Stimulated activated CD4-positive, alpha-beta T cell treated with anti-CD3 and anti-CD28 coated beads, Interleukin-1b, Interleukin-23, amount 100 ng/mL, for 1 hour (primary cell): ENCODE measurements around the gene PGC.

Experiments used
- DNase-seq, 2 donors: peaks; one replicate each; pipeline ENCODE4 v3.0.0-alpha.2; 2020; ENCODE audit warnings: low read depth in 2 of 2

Gene PGC

DNA sequence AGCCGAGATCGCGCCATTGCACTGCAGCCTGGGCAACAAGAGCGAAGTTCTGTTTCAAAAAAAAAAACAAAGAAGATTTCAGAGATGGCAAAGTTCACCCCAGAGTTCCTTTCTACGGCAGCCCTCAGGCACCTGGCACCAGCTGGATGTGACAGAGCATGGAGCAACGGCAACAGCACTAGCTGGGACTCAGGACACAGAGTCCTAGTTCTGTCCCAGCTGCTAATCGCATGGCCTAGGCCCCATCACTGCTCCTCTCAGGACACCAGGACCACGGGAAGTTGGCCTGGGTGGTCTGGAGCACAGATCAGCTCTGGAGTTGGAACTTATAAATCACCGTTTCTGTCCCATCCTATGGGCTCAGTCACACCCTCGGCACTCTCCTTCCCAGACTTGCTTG is 1.1 kb downstream of the PGC start:
- DNase-seq = no peak

DNA sequence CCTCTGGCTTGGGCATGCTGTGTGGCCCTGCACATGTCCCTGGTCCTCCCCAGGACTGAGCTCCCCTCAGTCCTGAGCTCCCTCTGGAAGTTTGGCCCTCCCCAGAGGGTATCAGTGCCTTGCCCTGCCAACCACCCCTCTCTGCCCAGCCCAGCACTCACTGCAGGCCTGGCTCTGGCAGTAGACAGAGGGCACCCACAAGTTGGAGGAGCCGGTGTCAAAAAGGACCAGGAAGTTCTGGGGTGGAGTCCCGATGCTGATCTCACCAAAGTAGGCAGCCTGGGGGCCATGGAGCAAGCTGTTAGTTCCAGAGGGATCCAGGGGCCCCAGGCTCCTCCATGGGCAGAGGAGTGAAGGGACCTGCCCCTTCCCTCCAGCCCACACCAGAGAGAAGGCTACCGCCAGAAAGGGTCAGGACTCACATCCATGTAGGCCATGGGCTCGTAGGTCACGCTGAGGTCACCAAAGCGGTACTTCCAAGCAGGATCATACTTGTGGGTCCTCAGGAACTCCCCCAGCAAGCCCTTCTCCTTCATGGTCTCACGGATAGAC is 2.9 kb downstream of the PGC start:
- DNase-seq = no peak

DNA sequence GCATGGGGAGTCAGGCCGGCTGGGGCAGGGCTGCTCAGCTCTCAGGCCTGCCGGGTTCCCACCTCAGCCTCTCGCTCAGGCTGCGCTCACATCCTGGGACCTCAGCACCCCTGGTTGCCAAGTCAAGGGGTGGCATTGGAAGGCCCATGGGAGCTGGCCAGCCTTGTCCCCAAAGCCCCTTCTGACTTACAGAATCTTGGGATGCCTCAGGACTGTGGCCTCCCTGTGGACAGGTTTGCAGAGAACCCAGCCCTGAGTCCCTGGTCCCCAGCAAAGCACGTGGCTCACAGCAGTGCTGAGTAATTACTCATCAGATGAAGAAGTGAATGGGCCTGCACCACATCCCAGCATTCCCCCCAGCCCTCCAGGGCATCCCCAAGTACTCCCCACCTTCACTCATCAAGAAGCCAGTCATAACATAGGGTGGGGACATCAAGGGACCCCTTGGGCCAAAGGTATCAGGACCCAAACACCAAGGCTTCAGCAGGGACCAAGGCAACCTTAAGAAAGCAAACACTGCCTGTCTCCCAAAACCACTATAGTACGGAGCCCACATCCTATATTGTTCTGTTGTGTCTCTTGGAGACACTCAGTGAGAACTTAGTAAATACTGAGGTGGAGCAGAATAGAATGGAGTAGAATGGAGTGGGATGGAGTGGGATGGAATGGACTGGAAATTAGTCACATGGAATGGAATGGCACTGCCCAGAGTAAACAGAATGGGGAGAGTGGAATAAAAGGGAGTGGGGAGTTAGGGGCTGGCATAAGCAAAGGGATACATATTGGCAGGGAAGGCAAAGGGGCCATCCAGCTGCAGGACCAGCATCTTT is 3.6 kb downstream of the PGC start:
- DNase-seq = no peak

DNA sequence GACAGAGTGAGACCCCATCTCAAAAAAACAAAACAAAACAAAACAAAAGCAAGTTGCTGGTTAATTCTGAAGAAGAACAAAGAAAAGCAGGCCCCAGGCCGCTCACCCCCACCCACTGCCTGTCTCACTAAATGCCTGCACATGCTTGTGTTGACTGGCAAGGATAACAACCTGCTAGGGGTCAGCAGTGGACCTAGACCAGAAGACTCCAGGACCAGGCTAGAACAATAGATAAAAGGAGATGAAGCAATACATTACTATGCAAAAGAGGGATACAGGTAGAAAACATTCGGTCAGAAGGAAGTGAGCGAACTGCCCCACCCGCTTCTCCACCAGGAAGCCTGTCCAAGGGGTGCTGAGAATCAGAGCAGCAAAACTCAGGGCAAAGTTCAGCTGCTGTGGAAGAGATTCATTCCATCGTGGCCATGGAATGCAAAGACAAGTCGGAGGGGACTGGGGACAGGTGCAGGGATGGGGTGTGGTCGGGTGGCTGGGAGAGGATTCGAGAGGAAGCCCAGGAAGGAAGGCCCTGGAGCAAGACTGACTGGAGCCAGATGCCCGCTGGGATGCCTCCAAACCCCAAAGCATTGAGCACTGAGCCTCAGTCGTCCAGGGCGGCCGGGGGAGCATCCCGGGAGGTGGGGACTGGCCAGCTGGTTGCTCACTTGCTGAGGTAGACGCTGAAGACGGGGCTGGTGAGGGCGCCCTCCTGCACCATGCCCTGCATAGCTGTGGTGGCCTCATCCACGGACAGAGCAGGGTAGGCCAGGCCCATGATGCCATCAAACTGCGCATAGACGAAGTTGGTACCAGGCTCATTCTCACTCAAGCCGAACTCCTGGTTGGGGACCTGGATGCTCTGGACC is 5.3 kb downstream of the PGC start:
- no peak for DNase-seq

DNA sequence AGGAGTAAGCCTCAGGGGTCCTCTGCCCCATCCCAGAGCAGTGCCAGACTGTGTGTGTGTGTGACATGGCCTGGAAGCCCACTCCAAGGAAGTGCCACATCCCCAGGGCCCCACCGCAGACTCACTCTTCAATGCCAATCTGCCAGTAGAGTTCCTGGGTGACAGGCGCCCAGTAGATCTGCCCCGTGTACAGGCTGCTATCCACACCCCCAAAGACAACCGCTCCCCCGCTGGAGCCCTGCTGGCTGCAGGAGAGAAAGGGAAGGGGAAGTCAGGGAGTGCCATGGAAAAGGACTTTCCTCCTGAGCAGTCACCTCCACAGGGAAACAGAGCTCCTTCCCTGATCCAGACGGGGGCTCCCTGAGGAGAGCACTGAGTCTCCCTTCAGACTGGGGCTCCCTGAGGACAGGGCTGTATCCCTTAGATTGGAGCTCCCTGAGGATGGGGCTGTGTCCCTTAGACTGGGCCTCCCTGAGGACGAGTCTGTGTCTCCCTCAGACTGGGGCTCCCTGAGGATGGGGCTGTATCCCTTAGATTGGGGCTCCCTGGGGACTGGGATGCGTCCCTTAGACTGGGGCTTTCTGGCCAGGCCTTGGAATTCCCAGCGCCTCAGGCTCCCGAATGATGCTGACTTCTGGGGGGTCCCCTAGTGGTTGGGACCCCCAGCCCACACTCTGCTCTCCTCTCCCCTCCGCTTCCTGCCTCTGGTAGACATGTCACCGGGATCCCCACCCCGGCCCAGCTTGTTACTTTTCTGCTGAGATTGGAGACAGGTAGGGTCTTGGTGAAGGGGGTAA is 6.6 kb downstream of the PGC start:
- no peak for DNase-seq

DNA sequence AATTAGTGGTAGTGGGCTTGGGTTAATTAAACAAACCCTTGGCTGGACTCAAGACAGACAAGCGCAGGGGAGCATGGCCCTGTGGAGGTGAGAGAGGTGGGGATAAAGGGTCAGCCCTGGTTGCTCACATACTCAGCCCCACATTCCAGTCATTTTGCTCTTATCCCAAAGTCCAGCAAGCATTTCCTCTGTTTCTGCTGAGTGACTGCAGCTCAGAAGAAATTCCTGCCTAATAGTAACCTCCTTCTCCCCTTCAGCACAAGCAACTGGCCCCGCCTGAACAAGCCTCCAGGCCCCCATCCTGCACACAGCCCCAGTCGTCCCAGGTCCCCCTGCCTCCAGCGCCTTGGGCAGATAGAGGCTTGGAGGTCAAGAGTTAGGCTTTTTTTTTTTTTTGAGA is 8.2 kb downstream of the PGC start:
- no peak for DNase-seq

DNA sequence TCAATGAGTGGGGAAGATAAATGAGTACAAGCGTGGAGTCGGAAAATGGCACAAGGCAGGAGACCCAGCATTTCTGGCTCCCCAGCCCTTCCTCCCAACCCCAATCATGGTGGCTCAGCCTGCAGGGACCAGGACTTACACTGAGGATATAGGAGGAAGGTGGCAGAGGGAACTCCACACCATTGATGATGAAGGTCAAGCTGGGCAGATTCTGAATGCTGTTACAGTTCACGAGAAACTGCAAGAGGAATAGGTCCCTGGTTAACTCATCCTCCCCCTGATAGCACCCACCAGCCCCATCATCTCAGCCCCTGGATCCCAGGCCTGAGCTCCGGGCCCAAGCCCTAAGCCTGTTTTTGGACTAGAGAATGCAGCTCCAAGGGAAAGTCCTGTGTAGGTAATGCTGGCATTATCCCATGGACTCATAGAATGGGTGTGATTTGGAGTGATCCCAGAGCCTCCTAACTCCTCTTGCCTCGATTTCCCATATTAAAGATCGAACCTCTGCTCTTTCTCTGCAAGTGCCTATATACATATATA is 9.5 kb downstream of the PGC start:
- DNase-seq = no peak

DNA sequence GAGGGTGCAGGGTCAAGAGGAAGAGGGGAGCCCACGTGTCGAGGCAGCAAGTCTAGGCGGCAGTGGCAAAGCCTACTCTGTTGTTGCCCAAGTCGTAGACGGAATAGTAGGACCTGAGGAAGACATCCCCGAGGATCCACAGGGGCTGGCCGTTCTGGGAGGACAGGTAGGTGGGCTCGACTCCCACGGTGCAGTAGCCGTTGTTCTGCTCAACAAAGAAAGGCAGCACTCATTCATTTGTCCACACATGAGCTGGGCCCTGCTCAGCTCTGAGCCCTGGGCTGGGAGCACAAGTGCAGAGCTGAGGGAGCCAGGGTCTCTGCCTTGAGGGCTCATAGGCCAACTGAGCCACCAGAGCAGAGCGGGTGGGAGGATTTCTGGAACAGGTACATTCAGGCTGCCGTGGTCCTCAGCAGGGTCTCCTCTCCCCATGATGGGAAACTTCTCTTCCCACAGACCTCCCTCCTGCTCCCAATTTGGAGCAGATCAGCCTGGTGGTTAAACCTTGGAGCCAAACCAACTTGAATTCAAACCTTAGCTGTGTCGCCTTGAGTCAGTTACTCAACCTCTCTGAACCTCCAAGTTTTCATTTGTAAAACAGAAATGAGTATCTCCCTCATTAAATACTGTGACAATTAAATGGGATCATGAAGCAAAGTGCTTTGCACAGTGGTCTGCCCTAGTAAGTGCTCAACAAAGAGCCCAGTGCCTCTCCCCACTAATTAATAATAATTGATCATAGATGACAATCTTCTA is 10.2 kb downstream of the PGC start:
- DNase-seq = no peak

DNA sequence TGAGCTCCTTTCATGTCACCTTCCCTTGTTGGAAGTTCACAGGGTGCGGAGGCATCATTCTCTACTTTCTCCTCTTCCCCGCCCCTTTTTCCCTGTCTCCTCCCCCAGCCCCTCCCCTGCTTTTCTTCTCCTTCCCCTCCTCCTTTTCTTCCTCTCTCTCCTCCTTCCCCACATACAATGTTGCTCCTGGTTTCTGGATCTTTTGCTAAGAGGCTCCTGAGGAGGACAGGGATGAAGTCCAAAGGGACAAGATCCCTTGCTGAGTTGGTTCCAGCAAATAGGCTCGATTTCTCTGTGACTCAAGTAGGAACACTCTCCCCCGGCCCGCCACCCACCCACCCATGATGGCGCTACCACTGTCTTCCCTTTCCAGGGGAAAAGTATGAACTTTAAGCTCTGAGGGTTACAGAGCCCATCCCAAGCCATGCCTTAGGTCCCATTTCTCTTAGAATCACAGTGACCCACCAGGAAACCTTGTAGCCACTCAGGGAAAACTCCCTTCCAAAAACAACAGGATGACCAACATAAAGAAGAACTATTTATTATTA is 10.9 kb downstream of the PGC start:
- no peak for DNase-seq

DNA sequence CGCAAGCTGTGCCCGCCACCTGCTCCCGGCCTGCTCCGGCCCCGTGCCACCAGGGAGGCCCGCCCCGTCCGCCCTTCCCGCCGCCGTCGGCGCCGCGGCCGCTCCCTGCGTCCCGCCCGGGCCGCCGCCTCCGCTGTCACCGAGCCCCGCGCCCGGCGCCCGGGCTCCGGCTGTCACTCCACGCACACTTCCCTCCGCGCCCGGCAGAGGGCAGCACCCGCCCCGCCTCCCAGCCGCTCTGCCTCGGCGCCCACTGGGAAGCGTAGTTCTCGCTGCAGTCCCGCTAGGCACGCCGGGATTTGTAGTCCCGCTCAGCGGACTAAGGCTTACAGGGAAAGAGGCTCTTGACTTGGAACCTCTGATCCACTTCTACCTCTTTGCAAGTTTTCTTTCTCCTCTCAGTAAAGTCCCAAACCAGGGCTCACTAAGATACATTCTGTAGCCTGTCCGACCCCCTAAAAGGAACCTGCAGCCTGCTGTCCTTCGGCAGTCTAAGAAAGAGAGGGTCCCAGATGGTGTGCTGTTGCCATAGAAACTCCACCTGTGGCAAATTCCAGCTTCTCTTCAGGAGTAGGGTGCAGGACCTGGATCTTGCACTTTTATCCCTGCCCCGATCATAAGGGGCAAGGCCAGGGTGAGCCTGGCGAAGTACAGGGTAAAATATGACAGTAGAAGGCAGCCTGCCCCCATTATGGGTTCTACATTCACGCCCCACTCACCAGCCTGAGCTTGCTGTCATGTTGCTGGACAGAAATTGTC is 11.6 kb downstream of the PGC start, which contains the start of gene TFEB:
Gene TFEB (minus strand): TSS at position 182 of the 759 bp plus-strand sequence. CDS start 44,395 bp downstream, outside the sequence.
- DNase-seq = peak; percentile 81 to 94

DNA sequence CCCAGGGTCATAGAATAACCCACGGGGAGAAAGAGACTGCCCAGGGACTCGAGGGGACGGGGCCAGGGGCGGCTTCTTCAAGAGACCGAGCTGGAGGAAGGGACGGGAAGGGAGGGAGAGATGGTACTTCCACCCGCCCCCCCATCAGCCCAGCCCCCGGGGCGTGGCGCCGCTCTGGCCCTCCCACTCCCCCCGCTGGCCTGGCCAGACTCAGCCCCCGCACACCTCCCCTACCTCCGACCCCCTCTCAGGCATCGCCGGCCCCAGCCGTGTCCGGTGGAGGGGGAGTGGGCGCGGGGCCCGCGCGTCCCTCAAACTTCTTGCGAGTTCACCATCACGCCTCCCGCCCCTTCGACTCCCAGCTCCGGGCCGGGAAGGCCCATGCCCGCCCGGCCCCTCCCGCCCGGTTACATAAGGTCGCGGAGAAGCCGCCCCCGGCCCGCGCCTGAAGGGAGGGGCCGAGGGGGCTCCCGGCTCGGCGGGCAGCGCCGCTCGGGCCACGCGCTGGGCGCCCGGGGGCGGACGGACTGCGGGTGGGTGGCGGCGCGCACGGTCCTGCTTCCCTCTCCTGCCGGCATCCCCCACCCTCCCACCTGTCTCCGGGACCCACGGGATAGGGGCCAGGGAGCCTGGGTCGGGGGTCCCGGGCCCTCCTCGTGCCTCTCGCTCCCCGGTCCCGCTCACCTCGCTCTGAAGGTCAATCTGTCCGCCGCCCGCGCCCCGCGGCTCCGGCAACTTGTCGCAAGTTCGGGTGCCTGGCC is 12.4 kb downstream of the PGC start:
- peak; percentile 32 to 50 for DNase-seq

DNA sequence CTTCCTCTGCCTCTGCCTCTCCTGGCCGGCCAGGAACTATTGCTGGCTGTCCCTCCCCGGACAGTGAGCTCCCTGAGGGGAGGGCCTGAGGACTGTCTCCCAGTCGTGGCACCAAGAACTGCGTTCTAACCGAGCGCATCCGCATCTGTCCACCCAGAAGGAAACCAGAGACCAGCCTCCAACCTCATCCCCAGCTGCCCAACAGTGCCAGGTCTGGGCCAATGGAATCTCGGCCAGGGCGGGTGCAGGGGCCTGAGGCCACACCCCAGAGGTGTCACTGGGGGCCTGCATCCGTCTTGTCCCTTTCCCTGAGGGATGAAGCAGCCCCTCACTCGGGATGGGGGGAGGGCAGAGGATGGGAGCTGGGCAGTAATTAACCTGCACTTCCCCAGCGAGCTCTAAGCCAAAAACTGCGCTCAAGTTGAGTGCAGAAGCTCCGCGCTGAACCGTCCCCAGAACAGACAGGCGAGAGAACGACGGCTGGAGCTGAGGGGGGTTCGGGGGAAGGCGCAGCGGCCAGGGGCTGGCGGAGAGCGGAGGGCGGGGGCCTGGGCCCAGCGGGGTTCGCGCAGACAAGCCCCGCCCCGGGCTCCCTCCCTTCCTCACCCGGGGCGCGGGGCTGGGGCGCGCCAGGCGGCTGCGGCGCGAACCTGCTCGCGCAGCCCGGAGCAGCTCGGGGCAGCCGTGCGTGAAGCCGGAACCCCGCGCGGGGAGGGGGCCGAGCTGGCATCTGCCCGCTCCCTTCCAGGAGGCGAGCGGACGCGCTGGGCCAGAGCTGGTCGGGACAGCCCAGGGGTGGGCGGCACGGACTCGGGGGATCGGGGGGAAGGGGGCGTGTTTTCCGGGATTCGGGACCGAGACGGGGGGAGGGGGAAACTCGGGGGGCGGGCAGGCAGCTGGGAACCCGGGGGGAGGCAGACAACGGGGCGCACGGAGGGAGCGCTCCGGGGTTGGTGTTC is 13.2 kb downstream of the PGC start:
- peak; percentile 21 to 30 for DNase-seq

DNA sequence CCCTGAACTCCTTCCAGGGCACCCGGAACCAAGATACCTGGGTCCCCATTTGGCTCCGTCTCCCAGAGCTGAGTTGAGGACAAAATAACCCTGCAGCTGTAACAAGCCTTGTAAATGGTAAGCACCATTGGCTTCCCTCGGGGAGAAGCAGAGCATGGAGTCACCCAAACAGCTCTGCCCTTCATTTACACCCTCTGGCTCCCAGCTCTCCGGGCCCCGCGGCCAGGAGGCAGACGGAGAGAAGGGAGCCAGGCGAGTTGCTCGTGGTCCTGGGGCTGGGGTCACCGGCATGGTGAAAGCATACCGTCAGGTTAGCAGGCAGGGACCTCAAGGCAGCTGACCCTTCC is 13.9 kb downstream of the PGC start:
- DNase-seq = no peak

DNA sequence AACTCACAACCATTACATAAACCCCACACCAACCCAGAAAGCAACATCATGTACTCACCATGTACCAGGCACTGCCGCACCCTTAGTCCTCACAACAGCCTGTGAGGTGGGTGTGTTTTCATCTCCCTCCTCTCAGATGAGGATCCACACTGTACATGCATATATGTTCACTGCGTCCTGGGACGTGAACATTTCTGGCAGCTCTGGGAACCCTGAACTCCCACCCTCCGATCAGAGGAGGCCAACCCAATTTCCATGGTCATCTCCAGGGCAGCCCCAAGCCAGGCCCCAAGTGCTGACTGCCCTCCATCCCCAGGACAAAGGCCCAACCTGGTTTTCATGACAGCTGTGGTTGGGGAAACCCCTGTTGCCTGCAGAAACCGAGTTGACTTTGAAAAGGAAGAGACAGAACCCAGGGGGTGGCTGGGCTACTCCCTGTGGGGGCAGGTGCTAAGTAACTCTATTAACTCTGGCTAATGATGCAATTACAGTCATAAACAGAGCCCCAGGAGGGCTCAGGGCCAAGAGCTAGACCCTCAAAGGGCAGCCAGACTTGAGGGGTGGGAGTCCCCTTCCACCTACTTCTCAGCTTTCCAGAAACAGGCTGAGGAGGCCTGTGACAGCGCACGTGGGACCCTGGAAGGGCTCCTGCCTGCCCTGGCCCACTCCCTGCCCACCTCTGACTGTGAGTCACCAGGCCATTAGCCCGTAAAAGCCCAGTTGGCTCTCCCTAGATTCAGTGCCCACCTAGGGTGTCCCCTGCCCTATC is 14.4 kb downstream of the PGC start:
- DNase-seq = peak in 1 of 2 donors; percentile 5

DNA sequence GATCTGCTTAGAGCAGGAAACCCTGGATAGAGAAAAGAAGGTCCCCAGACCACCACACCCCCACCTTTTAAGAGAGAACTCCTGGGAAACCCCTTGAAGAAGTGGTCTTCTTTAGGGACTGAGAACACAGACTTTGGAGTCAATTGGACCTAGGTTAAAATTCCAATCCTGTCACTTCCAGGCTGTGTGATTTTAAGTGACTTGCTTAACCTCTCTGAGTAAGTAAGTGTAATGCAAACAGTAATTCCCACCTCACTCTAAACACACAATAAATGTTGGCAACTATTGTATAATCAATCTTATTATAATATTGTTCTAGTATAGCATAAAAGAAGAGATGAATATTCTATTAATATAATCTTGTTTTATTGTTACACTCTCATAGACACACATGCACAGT is 15.0 kb downstream of the PGC start:
- no peak for DNase-seq

DNA sequence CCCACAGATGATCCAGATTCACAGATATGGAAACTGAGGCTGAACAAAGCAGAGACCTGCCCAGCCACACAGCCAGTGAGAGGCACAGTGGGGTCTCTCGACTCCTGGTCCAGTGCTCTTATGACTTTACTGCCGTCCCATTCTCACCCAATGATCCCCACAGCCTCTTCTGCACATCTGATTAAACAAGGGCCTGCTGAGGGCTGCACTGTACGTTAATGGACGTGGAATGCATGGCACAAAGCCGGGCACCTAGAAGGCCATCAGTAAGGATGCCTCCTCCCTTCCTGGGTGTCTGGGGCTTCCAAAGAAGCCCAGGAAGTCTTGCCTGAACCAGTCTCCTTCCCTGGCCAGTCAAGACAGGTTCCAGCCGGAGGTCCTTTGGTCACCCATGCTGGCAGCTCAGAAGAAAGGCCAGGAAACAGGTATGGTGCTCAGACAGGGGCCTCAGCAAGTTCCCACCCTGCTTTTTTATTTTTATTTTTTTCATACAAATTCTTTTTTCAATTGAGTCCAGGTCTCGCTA is 15.6 kb downstream of the PGC start:
- DNase-seq = no peak
